Measurements from ENCODE around the gene AANAT.

DNA sequence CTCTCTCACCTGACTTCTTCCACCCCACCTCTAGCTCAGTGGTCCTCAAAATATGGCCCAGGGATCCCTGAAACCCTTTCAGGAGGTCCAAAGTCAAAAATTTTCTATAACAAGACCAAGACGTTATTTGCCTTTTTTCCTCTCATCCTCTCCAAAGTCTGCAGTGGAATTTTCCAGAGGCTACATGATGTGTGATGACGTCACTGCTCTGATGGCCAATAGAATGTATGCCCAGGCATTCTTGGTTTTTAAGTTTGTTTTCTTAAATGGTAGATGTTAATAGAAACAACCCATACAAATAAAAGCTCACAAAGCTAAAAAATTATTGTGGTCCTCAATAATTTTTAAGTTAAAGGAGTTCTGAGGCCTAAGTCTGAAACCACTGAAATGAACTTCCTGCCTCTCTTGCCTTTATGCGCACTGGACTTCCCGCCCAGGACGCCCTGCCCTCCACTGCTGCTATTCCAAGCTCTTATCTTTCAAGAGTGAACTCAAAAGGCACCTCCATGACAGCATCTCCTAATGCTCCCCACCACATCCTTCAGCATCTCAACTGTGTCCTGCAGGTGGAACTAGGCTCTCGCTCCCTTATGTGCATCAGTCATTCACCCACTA lies 28.0 kb upstream of the AANAT start:
- TF ChIP-seq, protein P1, sequence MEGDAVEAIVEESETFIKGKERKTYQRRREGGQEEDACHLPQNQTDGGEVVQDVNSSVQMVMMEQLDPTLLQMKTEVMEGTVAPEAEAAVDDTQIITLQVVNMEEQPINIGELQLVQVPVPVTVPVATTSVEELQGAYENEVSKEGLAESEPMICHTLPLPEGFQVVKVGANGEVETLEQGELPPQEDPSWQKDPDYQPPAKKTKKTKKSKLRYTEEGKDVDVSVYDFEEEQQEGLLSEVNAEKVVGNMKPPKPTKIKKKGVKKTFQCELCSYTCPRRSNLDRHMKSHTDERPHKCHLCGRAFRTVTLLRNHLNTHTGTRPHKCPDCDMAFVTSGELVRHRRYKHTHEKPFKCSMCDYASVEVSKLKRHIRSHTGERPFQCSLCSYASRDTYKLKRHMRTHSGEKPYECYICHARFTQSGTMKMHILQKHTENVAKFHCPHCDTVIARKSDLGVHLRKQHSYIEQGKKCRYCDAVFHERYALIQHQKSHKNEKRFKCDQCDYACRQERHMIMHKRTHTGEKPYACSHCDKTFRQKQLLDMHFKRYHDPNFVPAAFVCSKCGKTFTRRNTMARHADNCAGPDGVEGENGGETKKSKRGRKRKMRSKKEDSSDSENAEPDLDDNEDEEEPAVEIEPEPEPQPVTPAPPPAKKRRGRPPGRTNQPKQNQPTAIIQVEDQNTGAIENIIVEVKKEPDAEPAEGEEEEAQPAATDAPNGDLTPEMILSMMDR (IDR thresholded peaks at IDR 0.05): no peak
- TF ChIP-seq POLR2A (IDR thresholded peaks at IDR 0.05): no peak
- no peak for TF ChIP-seq EP300 (IDR thresholded peaks at IDR 0.05; ENCODE audit: low read depth)

All from transverse colon (tissue), 3 donors.